Endodermal cell (in vitro differentiated cells): ENCODE data around the gene HBP1. TPM values are rescaled to one million over a fixed set of nuclear protein-coding genes. Genes with fewer than 3 reads are reported as not detected.
A peak's percentile ranks its signal among the peaks of the same experiment; 100 is the strongest.
"Not testable (repeated sequence)": the region's sequence is repeated elsewhere in the genome, so short reads cannot be mapped to it uniquely, and the experiment has no call there.

Experiments used
- DNase-seq: peaks from one replicate; pipeline ENCODE4 v3.0.0-alpha.2; 2017
- H3K27ac ChIP-seq: 2 replicates; pipeline ENCODE4 v1.5.1; 2013; ENCODE audit warnings: mild to moderate bottlenecking, low read depth, low read length, moderate library complexity
- H3K27me3 ChIP-seq: 2 replicates; pipeline ENCODE4 v1.6.1; 2013; ENCODE audit warnings: mild to moderate bottlenecking, low read length, moderate library complexity; ENCODE audit not compliant: insufficient read depth, control insufficient read depth, poor library complexity, severe bottlenecking
- H3K36me3 ChIP-seq: 2 replicates; pipeline ENCODE4 v1.7.0; 2013; ENCODE audit warnings: mild to moderate bottlenecking, low read length, moderate library complexity; ENCODE audit not compliant: control insufficient read depth, insufficient read depth
- H3K4me1 ChIP-seq: one replicate; pipeline ENCODE4 v1.7.0; 2013; ENCODE audit warnings: low read length; ENCODE audit not compliant: control insufficient read depth, insufficient read depth
- H3K4me3 ChIP-seq: 2 replicates; pipeline ENCODE4 v1.5.1; 2013; ENCODE audit warnings: mild to moderate bottlenecking, low read length, moderate library complexity
- H3K9ac ChIP-seq: 2 replicates; pipeline ENCODE4 v1.6.1; 2013; ENCODE audit warnings: mild to moderate bottlenecking, low read length, moderate library complexity; ENCODE audit not compliant: poor library complexity, severe bottlenecking; ENCODE audit errors: extremely low read depth
- H3K9me3 ChIP-seq: 2 replicates; pipeline ENCODE4 v1.6.1; 2013; ENCODE audit warnings: mild to moderate bottlenecking, low read length, moderate library complexity; ENCODE audit not compliant: control insufficient read depth
- H3K27ac Mint-ChIP-seq: 2 replicates; pipeline ENCODE4 v1.8.0; 2020; ENCODE audit warnings: mixed read lengths
- H3K27me3 Mint-ChIP-seq: 2 replicates; pipeline ENCODE4 v1.8.0; 2021; ENCODE audit warnings: mild to moderate bottlenecking, mixed read lengths; ENCODE audit not compliant: insufficient read depth
- H3K36me3 Mint-ChIP-seq: 2 replicates; pipeline ENCODE4 v1.8.0; 2020; ENCODE audit warnings: low read depth, mixed read lengths
- H3K4me1 Mint-ChIP-seq: 2 replicates; pipeline ENCODE4 v1.8.0; 2020; ENCODE audit warnings: mixed read lengths
- H3K4me3 Mint-ChIP-seq: 2 replicates; pipeline ENCODE4 v1.8.0; 2020; ENCODE audit warnings: mild to moderate bottlenecking, moderate library complexity, mixed read lengths
- H3K9me3 Mint-ChIP-seq: 2 replicates; pipeline ENCODE4 v1.8.0; 2020; ENCODE audit warnings: mild to moderate bottlenecking, mixed read lengths
- CTCF ChIP-seq: fragments of 200-600 bp; sonication (generic); conservative IDR thresholded peaks from 2 replicates; pipeline ENCODE4 v1.5.0; 2021; ENCODE audit warnings: antibody characterized with exemption, mild to moderate bottlenecking
- WGBS, 2 experiments: methylation state at CpG; one replicate each; pipeline versions ENCODE4 v1.1.5 to v1.1.7; 2013; ENCODE audit warnings: missing lambda C conversion rate in 2 of 2, mixed read lengths in 1 of 2; ENCODE audit not compliant: insufficient coverage in 1 of 2, insufficient read length in 1 of 2; 5-methylcytosine and 5-hydroxymethylcytosine counted together
- total RNA-seq, 2 donors: library from RNA; stranded (reverse); fragmentation: NEBNext Ultra II Directional in 1 of 2; extraction: Animal tissue kit (Norgen Biotek cat#: 25700) in 1 of 2; gene quantifications; 2 replicates in 1 of 2; 3 replicates in 1 of 2; pipeline ENCODE4 v1.2.1, GENCODE V29; 2021

The HBP1 gene
- total RNA-seq, 2 donors from 2014 or later = 39.3 to 51.0 TPM

GRCh38 chr7:107244613-107245012, 75.8 kb downstream of the HBP1 start:
- WGBS, 2 experiments = 84 to 100% methylated on average over 1 to 2 of the region's 2 CpGs
- no peak overlapping the region for H3K4me3 Mint-ChIP-seq
- H3K27me3 Mint-ChIP-seq = no peaks in the 10 kb centered on the region
- no peak overlapping the region for H3K27ac Mint-ChIP-seq
- Histone ChIP-seq H3K27ac (no peak overlapping the region), H3K4me3 (peak overlapping the region; percentile 35), H3K27me3 (no peaks in the 10 kb centered on the region), H3K9me3 (peaks cover 25% of the 10 kb centered on the region), H3K9ac (no peak overlapping the region), H3K4me1 (no peaks in the 10 kb centered on the region), H3K36me3 (peaks cover 12% of the 10 kb centered on the region)
- no peak for TF ChIP-seq CTCF
- no peaks in the 10 kb centered on the region for H3K4me1 Mint-ChIP-seq
- H3K36me3 Mint-ChIP-seq = peaks cover 52% of the 10 kb centered on the region
- no peak for DNase-seq
- peaks cover 34% of the 10 kb centered on the region for H3K9me3 Mint-ChIP-seq

- H3K36me3 ChIP-seq = peaks cover 12% of the 10 kb centered on the region
- not testable (repeated sequence) for H3K27ac ChIP-seq, H3K4me1 Mint-ChIP-seq, H3K4me3 ChIP-seq, H3K4me3 Mint-ChIP-seq, H3K27ac Mint-ChIP-seq, H3K27me3 Mint-ChIP-seq, DNase-seq, H3K27me3 ChIP-seq, H3K4me1 ChIP-seq, H3K9ac ChIP-seq
- Mint-ChIP-seq H3K36me3 (peaks cover 49% of the 10 kb centered on the region), H3K9me3 (peaks cover 34% of the 10 kb centered on the region)
- WGBS, 2 experiments = 96% methylated on average over 3 of the region's 3 CpGs; no CpG with 5 or more reads in 1 of the 2 experiments
- peaks cover 25% of the 10 kb centered on the region for H3K9me3 ChIP-seq
Measured at GRCh38 chr7:107246836-107247235, 78.0 kb downstream of the HBP1 start.

- Histone ChIP-seq H3K36me3 (peaks cover 12% of the 10 kb centered on the region), H3K4me3 (no peak overlapping the region)
Measured at GRCh38 chr7:107248551-107249316, 79.9 kb downstream of the HBP1 start.

More at GRCh38 chr7:107248551-107249316, 79.9 kb downstream of the HBP1 start:
- Histone ChIP-seq H3K27me3 (no peaks in the 10 kb centered on the region), H3K9me3 (peaks cover 25% of the 10 kb centered on the region), H3K9ac (no peak overlapping the region), H3K4me1 (no peaks in the 10 kb centered on the region), H3K27ac (no peak overlapping the region)
- no peak for TF ChIP-seq CTCF
- H3K4me3 Mint-ChIP-seq = no peak overlapping the region
- peaks cover 41% of the 10 kb centered on the region for H3K36me3 Mint-ChIP-seq
- H3K27ac Mint-ChIP-seq = no peak overlapping the region
- peaks cover 28% of the 10 kb centered on the region for H3K9me3 Mint-ChIP-seq
- H3K4me1 Mint-ChIP-seq = no peaks in the 10 kb centered on the region
- DNase-seq = no peak
- H3K27me3 Mint-ChIP-seq = no peaks in the 10 kb centered on the region
- WGBS, 2 experiments = 90 to 96% methylated on average over 2 to 5 of the region's 5 CpGs
